HG03060 (cell line): ENCODE results near the gene VPS16.

Experiments
- ATAC-seq: cut with Tn5 transposase; IDR thresholded peaks from one replicate; pipeline ENCODE4 v1.9.1; 2021; ENCODE audit warnings: low read depth, moderate number of reproducible peaks; ENCODE audit not compliant: unreplicated experiment

The VPS16 gene

GRCh38 chr20:2867081-2867864 is 26.7 kb downstream of the VPS16 start:
- ATAC-seq = no peak

- no peak for ATAC-seq
These were observed 28.8 kb downstream of the VPS16 start for GRCh38 chr20:2869381-2869780.

DNA sequence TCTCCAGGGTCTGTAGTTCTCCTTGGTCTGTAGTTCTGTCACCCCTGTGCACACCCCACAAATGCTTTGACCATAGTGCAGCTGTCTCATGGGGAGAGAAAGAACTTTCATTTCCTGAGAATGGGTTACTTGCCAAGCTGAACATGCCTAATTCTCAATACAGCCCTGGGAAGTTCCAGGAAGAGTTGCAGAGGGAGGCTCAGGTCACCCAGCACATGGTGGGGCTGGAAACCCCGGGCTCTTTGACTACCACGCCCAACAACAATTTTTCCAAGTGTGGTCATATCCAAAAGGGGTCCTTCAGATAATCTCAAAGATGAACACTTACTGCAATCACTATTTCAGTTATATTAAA is 30.5 kb downstream of the VPS16 start:
- ATAC-seq = no peak

DNA sequence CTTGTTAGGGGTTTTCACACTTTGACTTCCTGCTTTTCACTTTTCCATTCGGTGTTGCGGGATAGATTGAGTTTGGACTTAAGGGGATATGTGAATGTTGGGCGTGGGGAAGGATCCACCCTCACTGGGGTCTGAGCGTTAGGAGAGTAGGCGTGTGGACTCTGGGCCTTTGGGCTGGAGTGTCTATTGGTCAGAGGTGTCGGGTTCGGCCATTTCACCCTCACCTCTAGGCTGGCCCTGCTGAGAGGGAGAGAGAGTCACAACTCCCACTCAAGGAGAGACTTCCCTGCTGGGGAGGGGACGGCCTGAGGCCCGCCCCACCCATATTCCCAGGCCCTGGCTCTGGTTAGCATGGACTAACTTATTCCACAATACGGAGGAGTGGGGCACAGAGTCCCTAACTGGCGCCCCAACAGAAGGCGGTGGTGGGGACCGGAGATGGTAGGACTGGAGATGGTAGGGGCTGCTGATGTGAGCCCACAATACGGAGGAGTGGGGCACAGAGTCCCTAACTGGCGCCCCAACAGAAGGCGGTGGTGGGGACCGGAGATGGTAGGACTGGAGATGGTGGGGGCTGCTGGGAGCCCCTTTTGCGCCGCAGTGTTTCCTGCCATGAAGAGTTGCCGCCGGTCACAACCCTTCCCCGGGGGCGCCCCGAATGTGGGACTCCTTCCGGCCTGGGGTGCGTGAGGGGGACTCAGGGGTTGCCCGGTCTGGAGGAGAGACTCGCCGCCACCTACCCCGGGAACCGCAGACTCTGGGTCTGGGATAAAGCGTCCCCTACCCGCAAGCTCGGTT is 31.3 kb downstream of the VPS16 start:
- no peak for ATAC-seq

- ATAC-seq = no peak
These were observed 32.0 kb downstream of the VPS16 start for GRCh38 chr20:2872459-2873009.

- ATAC-seq = no peak
These were observed 32.6 kb downstream of the VPS16 start, which contains the start of gene PTPRA for GRCh38 chr20:2873010-2873746. Gene PTPRA (plus strand): TSS chr20:2873481. CDS start chr20:2964278, 90,797 bp downstream.

DNA sequence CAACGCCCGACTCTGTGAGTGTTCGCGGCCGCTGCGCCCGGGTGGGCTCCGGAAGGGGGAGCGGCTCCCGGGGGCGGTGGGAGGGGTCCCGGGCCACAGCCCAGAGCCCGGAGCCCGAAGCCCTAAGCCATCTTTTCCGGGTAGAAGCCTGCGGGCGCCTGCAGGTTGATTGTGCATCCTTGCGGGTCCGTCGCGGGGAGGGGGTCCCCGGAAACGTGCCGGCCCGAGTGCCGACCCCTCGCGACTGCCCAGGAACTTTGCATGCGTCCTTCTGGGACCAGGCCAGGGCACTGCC is 33.1 kb downstream of the VPS16 start:
- no peak for ATAC-seq

DNA sequence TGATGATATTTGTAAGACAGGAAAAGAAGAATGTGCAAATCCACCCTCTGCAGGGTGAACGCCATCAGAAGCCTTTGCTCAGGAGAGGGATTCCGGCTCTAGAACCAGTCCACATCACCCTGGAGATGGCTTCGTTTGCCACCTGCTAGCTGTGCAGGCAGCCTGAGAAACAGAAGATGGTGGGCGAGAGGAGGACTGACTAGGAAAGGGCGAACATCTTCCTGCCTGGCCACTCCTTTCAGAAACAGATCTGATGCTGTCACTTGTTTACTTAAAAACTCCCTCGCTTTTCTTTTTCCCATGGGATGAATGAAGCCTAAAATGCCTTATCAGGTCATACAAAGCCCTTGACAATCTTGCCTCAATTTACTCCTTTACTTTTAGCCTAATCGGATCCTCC is 33.9 kb downstream of the VPS16 start:
- no peak for ATAC-seq

GRCh38 chr20:2875690-2876203 is 35.2 kb downstream of the VPS16 start:
- ATAC-seq = no peak

DNA sequence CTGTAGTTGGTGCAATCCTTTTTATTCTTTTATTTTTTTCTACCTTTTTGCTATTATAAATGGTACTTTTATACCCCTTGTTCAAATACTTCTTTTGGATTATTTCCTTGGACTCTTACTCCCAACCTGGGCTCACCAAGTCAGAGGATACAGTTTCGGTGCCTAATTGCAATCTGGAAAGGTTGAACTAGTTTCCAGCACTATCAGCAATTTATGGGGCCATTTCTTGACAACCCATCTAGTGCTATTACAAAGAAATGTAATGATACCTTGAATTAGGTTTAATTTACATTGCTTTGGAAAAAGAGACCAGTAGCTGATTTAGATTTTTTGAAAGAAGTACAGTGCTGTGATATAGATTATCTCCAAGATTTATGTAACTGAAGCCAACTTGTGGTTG is 38.0 kb downstream of the VPS16 start:
- no peak for ATAC-seq

DNA sequence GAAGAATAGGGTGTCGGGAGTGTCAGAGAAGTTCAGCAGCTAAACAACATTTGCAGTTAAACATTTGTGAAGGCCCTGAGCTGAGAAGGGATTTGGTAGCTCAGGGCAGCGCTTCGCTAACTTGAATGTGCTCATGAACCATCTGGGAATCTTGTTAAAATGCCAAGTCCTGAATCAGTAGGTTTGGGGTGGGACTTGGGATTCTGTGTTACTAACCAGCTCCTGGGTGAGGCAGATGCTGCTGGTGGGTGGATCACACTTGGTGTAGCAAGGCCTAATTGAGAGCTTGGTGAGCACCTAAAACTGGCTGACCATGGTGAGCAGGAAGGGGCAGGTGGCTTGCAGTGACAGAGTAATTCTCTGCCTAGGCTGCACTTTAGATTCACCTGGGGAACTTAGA is 38.6 kb downstream of the VPS16 start:
- no peak for ATAC-seq

DNA sequence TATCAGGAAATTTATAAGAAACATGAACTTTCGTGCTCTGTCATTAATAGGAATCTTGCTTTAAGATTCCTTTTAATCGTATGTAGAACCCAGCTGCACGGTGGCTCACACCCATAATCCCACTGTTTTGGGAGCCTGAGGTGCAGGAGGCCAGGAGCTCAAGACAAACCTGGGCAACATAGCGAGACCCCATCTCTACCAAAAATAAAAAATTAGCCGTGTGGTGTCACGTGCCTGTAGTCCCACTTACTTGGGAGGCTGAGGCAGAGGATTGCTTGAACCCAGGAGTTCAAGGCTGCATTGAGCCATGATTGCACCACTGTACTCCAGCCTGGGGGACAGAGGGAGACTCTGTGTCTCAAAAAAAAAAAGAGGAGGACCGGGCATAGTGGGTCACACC is 40.1 kb downstream of the VPS16 start:
- no peak for ATAC-seq

DNA sequence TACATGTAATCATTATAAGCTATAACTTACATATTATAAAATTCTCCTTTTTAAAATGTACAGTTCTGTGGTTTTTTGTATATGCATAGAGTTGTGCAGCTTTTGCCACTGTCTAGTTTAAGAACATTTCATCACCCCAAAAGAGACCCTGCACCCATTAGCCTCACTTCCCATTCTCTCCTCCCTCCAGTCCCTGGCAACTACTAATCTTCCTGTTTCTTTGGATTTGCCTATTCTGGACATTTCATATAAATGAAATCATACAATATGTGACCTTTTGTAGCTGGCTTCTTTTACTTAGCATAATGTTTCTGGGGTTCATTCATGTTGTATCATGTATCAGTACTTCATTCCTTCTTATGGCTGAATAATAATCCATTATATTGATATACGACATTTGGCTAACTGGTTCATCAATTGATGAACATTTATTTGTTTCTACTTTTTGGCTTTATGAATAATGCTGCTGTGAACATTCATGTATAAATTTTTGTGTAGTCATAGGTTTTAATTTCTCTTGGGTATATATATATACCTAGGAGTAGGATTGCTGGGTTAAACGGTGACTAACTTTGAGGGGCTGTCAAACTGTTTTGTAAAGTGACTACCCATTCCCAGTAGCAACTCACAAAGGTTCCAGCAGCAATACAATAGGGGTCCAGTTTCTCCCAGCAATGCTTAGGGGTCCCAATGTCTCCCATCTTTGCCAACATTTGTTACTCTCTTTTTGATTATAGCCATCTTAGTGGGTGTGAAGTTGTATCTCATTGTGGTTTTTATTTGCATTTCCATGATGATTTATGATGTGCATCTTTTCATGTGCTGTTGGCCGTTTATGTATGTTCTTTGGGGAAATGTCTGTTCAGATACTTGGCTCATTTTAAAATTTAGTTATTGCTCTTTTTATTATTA is 43.4 kb downstream of the VPS16 start:
- ATAC-seq = no peak

GRCh38 chr20:2887715-2888114 is 47.2 kb downstream of the VPS16 start:
- no peak for ATAC-seq

GRCh38 chr20:2888224-2888955 is 47.8 kb downstream of the VPS16 start:
- ATAC-seq = no peak

- no peak for ATAC-seq
These were observed 48.7 kb downstream of the VPS16 start for GRCh38 chr20:2889209-2889608.

DNA sequence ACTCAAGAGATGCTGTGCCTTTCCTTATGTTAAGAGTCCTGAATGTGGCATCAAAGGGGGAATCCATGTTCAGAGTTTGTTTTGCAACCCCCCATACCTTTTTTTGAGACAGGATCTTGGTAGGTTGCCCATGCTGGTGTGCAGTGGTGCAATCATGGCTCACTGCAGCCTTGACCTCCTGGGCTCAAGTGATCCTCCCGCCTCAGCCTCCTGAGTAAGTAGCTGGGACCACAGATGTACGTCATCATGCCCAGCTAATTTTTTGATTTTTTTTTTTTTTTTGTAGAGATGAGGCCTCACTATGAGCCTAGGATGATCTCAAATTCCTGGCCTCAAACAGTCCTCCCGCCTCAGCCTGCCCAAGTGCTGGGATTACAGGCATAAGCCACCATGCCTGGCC is 49.3 kb downstream of the VPS16 start:
- ATAC-seq = no peak

DNA sequence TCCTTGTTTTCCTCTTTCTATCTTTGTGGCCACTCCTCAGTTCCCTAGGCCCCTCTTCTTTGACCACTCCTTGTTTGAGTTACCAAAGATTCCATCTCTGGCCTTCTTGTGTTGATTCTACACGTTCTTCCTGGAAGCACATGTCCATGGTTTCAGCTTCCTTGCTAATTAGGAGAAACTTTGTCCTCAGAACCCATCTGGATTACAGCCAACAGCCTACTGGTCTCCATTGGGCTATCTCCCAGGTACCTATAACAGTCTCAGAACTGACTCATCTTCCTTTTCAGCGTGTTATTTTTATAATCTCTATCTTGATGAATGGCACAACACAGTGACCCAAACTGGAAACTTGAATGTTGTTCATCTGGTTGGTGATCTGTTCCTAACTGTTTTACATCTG is 50.2 kb downstream of the VPS16 start:
- no peak for ATAC-seq

GRCh38 chr20:2891343-2891742 is 50.8 kb downstream of the VPS16 start:
- ATAC-seq = no peak
